ENCODE data around the gene ADAMTS12.

DNA sequence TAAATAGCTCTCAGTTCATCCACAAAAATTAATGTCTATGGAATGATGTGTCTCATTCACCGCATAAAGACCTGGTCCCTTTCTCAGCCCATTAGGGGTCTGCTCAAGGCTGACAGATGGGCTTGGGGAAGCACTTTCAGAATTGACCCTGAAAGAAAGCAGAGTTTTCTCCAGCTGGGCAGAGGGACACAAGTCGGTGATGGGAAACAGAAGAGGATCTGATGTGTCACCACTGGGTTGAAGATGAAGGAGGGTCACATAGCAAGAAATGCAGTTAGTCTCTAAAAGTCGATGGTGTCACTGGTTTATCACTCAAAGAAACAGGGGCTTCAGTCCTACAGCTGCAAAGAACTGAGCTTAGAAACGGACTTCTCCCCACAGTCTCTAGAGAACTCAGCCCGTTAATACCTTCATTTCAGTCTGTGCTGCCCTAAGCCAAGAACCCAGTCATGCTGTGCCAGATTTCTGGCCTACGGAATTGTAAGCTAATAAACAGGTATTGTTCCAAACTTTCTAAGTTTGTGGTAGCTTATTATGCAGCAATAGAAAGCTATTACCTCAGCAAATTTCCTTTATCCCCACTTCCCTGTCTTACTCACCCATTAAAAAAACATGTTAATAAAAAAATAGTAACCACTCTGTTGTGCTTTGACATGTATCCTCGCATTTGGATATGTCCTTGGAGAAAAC is 64.6 kb downstream of the ADAMTS12 start:
- TF ChIP-seq, protein P1, sequence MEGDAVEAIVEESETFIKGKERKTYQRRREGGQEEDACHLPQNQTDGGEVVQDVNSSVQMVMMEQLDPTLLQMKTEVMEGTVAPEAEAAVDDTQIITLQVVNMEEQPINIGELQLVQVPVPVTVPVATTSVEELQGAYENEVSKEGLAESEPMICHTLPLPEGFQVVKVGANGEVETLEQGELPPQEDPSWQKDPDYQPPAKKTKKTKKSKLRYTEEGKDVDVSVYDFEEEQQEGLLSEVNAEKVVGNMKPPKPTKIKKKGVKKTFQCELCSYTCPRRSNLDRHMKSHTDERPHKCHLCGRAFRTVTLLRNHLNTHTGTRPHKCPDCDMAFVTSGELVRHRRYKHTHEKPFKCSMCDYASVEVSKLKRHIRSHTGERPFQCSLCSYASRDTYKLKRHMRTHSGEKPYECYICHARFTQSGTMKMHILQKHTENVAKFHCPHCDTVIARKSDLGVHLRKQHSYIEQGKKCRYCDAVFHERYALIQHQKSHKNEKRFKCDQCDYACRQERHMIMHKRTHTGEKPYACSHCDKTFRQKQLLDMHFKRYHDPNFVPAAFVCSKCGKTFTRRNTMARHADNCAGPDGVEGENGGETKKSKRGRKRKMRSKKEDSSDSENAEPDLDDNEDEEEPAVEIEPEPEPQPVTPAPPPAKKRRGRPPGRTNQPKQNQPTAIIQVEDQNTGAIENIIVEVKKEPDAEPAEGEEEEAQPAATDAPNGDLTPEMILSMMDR (IDR thresholded peaks at IDR 0.05 in 4 of 5, conservative IDR thresholded peaks at IDR 0.05 in 1 of 5): no peak
- no peak for TF ChIP-seq POLR2A (IDR thresholded peaks at IDR 0.05)
